RWPE2 (cell line): ENCODE data around the gene SUMF1.

Experiments
- ATAC-seq: fragments of 200-7000 bp; cut with Tn5 transposase; 3 replicates; pipeline ENCODE4 v1.9.1; 2021; ENCODE audit warnings: low read depth
- DNase-seq: peaks from one replicate; pipeline ENCODE4 v3.0.0-alpha.2; 2020; ENCODE audit warnings: low spot score
- H3K27ac ChIP-seq: fragments of 450-650 bp; 2 replicates; pipeline ENCODE4 v1.5.1; 2017; ENCODE audit warnings: mild to moderate bottlenecking; ENCODE audit not compliant: poor library complexity, severe bottlenecking
- H3K27me3 ChIP-seq: fragments of 250-450 bp; sonication (Bioruptor Pico); 2 replicates; pipeline ENCODE4 v1.5.1; 2021; ENCODE audit warnings: mild to moderate bottlenecking, moderate library complexity; ENCODE audit not compliant: insufficient read depth, poor library complexity, severe bottlenecking
- H3K36me3 ChIP-seq: fragments of 250-450 bp; sonication (Bioruptor Pico); 2 replicates; pipeline ENCODE4 v1.5.1; 2020; ENCODE audit warnings: low read depth, mild to moderate bottlenecking, moderate library complexity
- H3K4me1 ChIP-seq: fragments of 250-450 bp; sonication (Bioruptor Pico); 2 replicates; pipeline ENCODE4 v1.5.1; 2021; ENCODE audit warnings: mild to moderate bottlenecking, moderate library complexity; ENCODE audit not compliant: insufficient read depth, poor library complexity, severe bottlenecking
- H3K4me3 ChIP-seq: fragments of 250-450 bp; sonication (Bioruptor Pico); 2 replicates; pipeline ENCODE4 v1.5.1; 2021; ENCODE audit warnings: mild to moderate bottlenecking, moderate library complexity; ENCODE audit not compliant: severe bottlenecking
- H3K9me3 ChIP-seq: fragments of 250-450 bp; sonication (Bioruptor Pico); 2 replicates; pipeline ENCODE4 v1.5.1; 2021; ENCODE audit warnings: mild to moderate bottlenecking, moderate library complexity; ENCODE audit not compliant: severe bottlenecking
- CTCF ChIP-seq: fragments of 450-650 bp; IDR thresholded peaks from one replicate; pipeline ENCODE4 v1.5.1; 2017; ENCODE audit warnings: mild to moderate bottlenecking, moderate library complexity; ENCODE audit not compliant: poor library complexity, severe bottlenecking

The SUMF1 gene

GRCh38 chr3:4351164-4351855 is 115.8 kb downstream of the SUMF1 start:
- no peak for DNase-seq
- H3K4me3 ChIP-seq, result no peak overlapping the region
- TF ChIP-seq CTCF, result peak; percentile 55
- ATAC-seq, result no peak; the same call in 2 of the 3 replicates
- no peaks in the 10 kb centered on the region for H3K4me1 ChIP-seq
- H3K36me3 ChIP-seq, result no peaks in the 10 kb centered on the region
- H3K27me3 ChIP-seq, result no peaks in the 10 kb centered on the region
- no peak overlapping the region for H3K27ac ChIP-seq
- H3K9me3 ChIP-seq, result no peaks in the 10 kb centered on the region

GRCh38 chr3:4350789-4351163 is 116.3 kb downstream of the SUMF1 start:
- DNase-seq (no peak), ATAC-seq (peak; percentile 61; the same call in 2 of the 3 replicates)
- no peaks in the 10 kb centered on the region for H3K9me3 ChIP-seq
- H3K27me3 ChIP-seq, result no peaks in the 10 kb centered on the region
- H3K4me1 ChIP-seq, result no peaks in the 10 kb centered on the region
- no peak overlapping the region for H3K4me3 ChIP-seq
- TF ChIP-seq CTCF, result peak; percentile 83
- H3K27ac ChIP-seq, result no peak overlapping the region
- no peaks in the 10 kb centered on the region for H3K36me3 ChIP-seq

- TF ChIP-seq CTCF, result no peak
- no peak overlapping the region for H3K27ac ChIP-seq
Measured at GRCh38 chr3:4343258-4343657, 123.8 kb downstream of the SUMF1 start.

GRCh38 chr3:4341336-4341675 is 125.8 kb downstream of the SUMF1 start:
- H3K27me3 ChIP-seq, result no peaks in the 10 kb centered on the region
- TF ChIP-seq CTCF, result no peak
- H3K4me3 ChIP-seq, result no peak overlapping the region
- H3K36me3 ChIP-seq, result no peaks in the 10 kb centered on the region
- ATAC-seq (no peak), DNase-seq (no peak)
- H3K9me3 ChIP-seq, result no peaks in the 10 kb centered on the region
- H3K4me1 ChIP-seq, result no peaks in the 10 kb centered on the region
- no peak overlapping the region for H3K27ac ChIP-seq

More at GRCh38 chr3:4343258-4343657, 123.8 kb downstream of the SUMF1 start:
- Histone ChIP-seq H3K9me3 (no peaks in the 10 kb centered on the region), H3K27me3 (no peaks in the 10 kb centered on the region), H3K4me3 (no peak overlapping the region), H3K36me3 (no peaks in the 10 kb centered on the region), H3K4me1 (no peaks in the 10 kb centered on the region)
- no peak for ATAC-seq
- DNase-seq, result no peak
